Activated gamma-delta T cell treated with anti-CD3 and anti-CD28 coated beads, Interleukin-2, amount 50 U/mL, for 16 hours (primary cell): ENCODE measurements around the gene POLR3GL.
A peak's percentile ranks its signal among the peaks of the same experiment; 100 is the strongest.

Source experiments
- DNase-seq: peaks from one replicate; pipeline ENCODE4 v3.0.0-alpha.2; 2020; ENCODE audit warnings: low read depth

Gene POLR3GL

DNA sequence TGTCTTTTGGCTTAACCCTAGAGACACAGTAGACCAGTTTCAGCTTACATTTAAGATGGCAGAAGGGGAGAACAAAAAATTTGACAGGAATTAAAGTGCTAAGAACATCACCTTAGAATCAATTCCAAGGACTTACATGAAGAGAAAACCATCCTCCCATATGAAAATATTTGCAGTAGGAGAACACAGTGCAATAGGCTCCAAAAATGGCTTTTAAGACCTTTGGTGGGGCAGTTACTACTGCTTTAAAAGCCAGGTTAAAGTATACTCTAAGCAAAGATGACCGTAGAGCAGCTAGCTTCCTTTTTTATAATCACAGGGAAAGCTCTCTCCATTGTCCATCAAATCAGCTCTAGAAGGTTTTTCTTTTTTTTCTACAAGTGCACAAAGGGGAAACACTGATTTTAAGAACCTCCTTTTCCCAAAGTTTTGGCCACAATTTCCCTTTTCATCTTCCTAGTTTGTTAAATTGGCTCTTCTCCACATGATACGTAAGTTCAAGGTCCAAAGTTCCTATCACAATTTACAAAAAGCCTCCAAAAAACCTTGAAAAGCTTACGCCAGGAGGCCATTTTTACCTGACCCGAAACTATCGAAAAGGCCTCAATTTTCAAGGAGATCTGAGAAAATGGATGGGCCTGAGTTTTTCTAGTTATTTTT lies 28.6 kb downstream of the POLR3GL start:
- no peak for DNase-seq

DNA sequence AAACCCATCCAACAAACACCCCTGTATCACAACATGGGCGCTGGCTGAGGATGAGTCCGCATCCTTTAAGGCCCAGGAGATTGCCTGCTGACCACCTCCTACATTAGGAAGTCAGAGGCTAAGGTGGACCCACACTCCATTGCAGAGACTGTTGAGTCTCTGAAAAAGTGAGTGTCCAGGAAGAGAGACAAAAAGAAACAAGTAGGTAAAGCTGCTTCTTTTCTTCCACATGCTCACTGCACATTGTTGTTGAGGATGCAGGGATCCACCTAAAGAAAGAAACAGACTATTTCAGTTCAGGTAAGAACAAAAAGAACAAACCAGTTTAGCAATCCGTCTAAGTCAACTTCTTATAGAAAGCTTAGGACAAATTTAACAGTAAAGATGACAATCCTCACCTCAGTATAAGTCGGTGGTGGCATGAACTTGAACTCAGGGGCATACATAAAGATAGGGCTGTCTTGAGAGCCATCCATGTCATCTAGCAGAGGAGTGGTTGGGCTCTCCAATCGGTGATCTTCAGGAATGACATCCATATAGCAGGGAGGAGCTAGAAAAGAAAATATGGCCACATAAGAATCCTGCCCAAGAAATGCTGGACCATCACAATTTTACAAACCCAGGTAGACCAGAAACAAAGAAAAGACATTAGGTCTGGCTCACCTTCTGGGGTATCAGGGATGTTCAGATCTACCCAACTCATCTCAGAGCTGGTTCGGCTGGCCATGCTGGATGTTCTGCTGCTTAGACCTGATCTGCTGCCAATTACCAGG lies 29.3 kb downstream of the POLR3GL start:
- no peak for DNase-seq

DNA sequence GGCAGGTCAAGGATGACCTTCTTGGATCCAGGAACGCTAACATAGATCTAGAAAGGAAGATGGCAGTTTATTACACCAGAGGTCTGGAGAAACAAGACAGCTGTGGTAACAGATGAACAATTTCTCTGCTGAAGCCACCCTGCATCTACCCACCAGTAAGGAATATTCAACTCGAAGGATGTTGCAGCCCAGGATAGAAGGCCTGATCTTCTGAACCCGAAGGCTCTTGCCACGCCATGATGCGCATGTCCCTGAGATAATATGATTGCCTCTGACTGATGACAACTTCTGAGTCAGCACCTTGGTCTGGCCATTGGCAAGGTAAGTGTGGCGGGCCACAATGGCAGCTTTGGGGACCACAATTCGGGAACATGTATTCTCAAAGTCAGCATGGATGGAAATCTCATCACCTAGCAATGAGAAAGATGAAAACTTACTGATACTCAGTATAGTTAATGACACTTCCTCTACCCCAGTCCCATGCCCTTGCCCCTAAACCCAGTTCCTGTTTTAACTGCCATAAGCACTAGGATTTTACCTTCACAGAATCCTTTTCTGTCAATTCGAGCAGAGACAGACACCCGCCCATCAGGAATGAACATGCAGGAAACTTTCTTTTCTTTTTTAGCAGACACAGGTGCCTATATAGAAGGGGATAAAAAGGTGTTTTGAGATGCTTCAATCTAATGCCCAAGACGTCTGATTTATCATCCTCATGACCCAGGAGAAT lies 30.1 kb downstream of the POLR3GL start:
- DNase-seq: no peak

DNA sequence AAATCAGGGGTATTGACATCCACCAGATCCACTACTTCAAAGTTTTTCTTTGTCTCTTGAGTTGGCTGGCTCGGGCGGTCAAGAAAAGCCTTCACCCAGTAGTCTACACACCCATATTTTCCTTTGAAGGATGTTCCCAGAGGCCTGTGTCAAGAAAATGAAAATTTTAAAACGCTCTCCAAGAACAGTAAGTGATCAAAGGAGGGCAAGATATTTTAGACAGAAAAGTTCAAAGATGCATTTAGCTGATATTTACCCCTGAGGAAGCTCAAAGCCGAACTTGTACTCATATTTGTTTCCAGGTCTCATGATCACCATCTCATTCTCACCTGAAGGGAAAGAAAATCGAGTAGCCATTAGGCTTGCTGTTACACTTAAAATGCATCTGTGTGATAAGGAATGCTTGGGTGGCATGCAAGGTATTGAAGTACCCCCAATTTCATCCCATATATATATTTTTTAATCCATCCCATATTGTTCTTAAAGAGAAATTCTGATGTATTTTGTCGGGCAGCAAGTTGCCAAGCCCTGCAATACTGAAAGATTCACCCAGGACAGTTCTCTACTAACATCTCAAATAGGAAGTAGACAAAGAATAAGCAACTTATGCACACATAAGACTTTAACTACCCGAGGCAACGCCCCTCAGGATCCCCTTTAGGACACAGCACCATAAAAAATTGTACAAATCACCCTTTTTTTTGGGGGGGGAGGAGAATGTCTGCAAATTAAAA lies 30.8 kb downstream of the POLR3GL start:
- no peak for DNase-seq

DNA sequence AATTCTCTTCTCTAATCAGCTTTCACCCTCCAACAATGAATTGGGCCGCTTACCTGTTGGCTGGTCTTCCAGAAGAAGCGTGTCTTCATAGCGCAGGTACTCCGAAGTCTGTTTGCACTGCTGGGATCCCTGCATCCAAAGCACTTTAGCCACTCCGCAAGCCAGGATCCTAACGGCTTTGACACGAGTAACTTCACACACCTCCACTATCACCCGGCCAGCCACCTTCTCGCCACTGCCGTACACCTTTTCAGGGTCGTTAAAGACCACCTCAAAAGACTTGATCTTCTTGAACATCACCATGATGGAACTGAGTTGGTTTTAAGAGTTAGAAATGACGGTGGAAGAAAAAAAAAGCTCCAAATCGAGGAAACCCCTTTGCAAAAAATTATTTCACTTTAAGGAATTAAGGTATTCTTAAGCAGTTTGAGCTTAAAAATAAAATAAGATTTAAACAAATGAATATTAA lies 31.5 kb downstream of the POLR3GL start:
- DNase-seq: no peak

DNA sequence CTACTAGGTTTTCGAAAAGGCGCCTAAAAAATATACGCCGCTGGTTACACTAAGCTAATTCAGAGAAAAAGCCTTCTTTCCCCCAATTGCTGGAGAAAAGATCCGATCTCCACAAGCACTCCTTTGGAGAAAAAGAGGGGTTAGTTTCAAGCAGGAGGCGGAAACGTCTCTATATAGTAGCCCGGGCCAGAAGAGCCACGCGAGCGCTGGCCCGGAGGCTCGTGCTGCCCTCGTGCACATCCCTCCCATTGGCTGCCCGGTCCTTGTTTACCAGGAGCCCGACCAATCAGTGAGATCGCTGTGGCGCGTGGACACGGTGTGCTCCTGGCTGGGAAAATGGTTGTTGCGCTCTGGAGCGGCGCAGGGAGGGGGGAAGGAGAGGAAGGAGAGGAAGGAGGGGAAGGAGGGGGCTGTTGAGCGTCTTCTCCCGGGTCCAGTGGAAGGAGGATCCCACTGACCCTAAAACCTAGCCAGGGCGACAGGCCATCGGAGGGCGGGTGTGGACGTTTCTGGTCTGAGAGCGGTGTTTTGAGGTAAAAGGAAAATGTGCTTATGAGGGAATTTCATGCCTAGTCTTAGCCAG lies 32.0 kb downstream of the POLR3GL start, which contains the start of gene TXNIP:
Gene TXNIP, minus strand, starts transcription at position 147 of the 583 bp plus-strand sequence. CDS start 313 bp downstream, outside the sequence.
- DNase-seq: peak; percentile 91

DNA sequence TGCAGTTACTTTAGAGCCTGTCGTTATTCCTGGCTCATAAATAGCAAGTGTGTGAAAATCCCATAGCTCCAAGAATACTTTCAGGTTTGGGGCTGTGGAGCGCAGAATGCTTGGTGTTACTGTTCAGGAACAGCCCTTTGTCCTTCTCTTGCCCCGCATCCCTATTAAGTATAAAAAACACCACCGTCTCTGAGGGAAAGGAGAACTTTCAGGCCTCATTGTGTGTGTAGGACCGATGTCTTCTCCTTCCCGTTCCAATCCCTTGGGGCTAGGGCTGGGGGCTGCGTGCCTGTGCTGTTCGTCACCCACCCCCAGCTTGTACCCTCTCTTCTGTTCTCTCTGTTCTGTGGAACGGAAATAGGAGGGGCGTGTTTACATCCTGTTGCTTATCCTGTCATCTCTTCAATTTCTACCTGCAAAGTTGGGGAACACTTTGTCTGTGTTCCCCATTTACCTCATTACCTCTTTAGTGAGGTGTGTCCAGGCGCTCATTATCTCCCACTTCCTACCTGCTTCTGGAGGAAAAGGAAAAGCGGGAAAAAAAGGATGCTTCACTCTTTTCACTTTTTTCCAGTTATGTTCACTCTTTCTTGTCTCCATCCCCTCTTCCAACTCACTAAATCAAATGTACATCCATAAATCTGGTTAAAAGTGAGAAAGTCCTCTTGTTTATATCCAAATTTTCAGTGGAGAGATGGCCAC lies 32.7 kb downstream of the POLR3GL start:
- peak; percentile 54 for DNase-seq

DNA sequence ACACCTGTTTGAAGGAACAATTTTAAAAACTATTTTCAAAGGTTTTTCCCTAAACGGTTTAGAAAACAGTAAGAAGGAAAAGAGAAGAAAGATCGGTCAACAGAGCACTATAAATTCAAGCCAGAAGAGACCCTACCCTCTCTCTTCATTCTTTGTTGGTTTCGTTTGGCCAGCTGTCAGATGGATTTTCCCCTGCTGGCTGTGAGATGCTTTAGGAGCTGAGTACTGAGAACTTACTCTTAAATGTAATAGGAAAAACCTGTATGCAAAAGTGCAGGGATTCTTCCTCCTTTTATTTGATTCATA lies 33.2 kb downstream of the POLR3GL start:
- DNase-seq: no peak

DNA sequence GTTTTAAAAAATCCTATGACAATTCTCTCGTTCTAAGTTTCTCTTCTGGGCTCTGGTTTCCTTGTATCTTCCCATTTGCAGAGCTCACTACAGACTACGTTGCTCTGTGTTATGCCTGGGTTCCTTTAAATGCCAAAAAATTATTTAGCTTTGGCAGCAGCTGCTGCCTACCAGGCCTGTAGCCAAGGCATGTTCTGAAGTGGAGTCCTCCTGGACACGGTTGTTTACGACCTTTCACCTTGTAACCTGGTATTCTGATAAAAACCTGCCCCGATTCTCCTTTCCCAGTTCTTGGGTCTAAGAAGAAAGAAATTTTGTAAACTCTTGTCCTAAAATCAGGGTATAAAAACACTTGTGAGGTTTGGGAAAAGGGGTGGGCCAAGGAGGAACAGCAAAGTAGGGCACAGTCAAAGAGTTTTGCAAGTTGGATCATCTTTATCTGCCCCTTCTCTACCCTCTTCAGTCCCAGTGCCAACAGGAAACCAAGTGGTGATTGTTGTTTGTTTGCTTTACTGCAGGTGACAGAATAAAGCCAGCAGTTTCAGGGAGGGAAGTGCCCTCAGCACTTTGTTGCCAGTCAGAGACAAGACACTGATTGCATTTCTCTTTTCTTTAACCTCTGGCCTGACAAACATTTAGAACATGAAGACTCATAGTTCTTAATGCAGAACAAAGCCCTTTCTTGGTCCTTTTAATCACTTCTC lies 35.0 kb downstream of the POLR3GL start:
- DNase-seq: no peak

DNA sequence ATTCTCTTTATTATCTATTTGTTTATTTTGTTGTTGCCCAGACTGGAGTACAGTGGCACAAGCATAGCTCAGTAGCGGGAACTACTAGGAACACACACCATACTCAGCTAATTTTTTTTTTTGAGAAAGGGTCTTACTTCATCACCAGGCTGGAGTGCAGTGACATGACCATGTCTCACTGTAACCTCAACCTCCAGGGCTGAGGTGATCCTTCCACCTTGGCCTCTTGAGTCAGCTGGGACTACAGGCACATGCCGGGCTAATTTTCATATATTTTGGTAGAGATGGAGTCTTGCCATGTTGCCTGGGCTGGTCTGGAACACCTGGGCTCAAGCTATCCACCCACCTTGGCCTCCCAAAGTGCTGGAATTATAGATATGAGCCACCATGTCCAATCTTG lies 37.2 kb downstream of the POLR3GL start:
- no peak for DNase-seq

DNA sequence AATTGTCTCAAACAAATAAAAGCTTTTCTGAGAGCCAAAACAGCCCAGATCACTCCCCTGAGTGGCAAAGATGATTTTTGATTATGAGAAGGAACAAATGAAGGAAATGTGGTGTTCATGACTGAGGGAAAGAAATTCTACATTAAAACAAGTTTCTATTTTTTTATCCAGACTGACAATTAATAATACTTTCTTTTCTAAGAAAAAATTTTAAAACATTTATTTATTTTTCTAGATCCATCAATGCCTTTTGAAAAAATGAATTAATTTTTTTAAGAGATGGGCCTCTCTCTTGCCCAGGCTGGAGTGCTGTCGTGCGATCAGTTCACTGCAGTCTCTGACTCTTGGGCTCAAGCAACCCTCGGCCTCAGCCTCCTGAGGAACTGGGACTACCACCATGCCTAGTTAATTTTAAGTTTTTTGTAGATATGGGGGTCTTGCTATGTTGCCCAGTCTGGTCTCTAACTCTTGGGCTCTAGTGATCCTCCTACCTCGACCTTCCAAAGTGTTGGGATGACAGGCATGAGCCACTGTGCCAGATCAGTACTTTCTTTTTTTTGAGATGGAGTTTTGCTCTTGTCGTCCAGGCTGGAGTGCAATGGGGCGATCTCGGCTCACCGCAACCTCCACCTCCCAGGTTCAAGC lies 43.1 kb downstream of the POLR3GL start:
- no peak for DNase-seq

DNA sequence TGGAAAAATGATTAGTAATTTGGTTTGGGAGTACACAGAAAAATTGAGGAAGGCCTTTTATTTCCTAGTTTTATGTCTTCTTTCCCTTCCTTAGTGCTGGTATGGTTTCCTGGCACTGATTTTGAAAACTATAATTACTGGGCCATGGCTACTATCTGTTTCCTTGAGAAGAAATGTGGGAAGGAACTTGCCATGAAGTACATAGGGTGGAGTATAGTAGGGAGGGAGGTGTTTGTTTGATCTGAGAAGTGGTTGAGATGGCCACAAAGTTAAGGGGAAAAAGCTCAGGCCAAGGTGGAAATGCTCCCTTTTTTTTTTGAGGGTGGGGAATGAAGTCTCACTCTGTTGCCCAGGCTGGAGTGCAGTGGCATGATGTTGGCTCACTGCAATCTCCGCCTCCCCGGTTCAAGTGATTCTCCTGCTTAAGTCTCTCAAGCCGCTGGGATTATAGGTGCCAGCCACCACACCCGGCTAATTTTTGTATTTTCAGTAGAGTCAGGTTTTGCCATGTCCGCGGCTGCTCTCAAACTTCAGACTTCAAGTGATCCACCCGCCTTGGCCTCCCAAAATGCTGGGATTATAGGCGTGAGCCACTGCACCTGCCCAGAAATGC lies 45.7 kb downstream of the POLR3GL start:
- no peak for DNase-seq

DNA sequence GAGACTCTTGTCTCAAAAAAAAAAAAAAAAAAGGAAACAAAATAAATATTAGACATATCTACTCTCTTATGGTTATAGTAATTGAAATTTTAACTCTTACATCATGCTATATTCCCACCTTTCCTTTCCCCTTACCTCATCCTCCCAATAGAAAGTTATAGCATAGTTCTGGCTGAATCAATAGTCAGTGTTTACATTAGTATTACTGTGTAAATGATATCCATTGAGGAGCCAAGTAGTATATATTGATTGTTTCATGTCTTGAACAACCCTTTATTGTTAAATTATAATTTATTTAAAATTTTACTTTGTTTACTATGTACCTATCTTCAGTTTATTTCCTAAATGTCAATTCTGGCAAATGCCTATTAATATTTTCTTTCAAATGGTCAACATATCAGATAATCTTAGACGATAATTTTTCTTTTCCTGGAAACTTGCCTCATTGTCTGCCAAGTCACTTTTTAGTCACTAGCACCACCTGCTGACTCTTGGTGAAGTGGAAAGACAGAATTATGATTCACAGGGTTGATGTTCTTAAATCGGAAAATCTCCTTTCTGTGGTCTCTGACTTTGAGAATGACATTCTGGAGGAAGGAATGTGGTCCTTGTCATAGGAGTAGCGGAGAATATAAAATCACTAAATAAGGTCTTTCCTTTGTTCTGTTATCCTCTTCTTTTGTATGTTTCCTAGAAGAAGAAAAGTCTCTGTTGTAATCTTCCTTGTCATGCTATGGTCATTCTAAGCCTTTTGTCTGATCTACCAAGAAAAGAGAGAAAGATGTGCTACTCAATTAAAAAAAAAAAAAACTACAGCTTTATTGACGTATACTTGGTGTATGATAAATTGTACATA lies 48.4 kb downstream of the POLR3GL start:
- DNase-seq: peak; percentile 30

DNA sequence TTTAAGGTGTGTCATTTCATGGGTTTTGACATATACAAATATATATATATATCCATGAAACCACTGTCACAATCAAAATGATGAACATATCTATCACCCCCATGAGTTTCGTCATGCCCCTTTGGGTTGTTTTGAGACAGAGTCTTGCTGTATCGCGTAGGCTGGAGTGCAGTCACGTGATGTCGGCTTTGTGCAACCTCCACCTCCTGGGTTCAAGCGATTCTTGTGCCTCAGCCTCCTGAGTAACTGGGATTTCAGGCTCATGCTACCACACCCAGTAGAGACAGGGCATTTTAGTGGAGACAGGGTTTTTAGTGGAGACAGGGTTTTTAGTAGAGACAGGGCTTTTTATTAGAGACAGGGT lies 49.1 kb downstream of the POLR3GL start:
- DNase-seq: no peak

DNA sequence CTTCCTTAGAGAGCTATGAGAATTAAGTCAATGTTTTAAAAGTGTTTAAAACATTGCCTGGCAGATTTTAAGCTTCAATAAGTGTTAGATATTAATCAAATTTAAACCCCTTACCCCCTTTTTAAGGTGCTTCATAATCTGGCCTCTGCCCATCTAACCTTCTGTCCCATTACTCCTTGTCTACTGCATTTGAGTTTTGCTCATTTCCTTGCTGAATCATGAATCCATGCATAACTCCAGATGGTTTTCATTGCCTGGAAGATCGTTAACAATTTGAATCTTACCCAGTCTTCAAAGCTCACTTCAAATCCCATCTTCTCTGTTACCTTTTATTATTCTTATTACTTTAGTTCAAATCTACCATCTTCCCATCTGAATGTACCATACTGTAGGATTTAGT lies 52.4 kb downstream of the POLR3GL start:
- no peak for DNase-seq

DNA sequence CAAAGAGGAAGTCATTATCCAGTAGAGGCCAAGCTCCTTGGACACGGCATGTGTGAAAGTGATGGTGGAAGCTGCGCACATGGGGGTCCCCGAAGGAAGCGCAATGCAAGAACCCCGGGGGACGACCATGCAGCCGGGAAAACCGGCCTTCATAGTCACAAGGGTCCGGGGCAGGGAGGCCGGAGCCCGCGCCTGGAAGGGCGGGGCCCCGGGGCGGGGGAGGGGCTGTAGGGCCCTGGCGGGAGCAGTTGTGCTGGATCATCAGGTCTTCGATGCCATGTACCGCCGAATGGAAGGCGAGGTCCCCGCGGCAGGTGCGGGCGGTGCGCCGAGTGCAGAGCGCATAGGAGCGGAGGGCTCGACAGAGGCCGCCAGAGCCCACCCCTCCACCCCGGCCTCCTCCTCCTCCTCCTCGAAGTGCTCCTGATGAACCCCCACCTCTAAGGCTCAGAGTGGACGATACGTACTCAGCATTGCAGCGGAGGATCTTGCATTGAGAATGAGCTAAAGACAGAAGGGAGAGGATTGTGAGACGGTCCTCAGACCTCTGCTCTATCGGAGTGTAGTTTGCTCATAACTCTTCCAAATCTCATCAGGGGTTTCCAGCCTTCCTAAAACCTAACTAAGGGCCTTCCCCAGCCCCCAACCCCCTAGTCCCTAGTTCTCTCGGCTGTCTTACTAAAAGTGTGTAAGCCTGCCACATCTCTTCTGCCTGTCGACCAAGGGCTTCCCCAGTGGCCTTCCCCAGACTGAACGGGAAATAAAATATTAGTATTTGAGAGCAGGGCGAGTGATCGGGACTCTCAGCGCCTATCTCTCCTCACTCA lies 55.0 kb downstream of the POLR3GL start:
- no peak for DNase-seq

DNA sequence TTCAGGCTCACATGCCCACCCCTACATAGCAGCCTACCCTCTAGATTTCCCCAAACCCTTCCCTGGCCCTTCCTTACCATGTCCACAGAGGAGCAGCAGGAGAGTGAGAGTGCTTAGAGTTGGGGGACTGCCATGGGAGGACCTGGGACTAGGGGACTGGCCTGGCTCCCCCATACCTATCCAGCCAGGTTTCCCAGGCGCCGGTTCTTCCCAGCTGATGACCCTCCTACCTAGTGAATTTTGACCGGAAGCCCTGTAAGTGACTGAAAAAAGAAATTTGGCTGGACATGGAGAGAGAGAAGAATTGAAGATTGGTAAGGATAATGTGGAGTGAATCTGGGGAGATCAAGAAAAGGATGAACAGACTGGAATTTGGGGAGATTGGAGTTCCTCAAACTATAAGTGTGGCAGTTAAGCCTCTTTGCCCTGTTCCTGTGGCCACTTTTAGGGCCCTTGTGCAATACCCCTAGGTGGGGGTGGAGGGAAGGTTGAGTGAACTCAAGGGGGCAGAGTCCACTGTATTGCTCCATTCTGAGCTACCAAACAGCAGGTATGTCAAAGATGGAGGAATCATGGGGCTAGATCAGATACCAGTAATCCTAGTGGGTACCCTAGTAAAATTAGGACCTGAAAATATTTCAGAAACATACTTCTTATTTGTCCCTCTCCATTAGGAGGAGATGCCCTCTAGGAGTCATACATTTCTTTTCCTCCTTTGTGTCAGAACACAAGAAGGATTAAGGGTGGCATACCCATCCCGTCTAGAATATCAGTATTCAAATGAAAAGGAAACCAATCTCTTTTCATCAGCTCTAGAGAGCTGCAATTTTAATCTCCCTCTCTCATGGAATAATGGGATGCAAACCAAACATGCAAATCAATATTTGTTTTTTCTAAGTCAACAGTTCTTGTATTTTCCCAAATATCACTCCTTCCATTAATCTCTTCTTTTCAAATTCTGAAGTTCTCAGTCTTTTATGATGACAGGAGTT lies 55.9 kb downstream of the POLR3GL start:
- DNase-seq: no peak
